Esophagus (tissue), 2 donors: Measurements from ENCODE around the gene SIAH3. TPM values are rescaled to one million over a fixed set of nuclear protein-coding genes. Genes with fewer than 3 reads are reported as not detected.

Experiments
- H3K27ac ChIP-seq, 2 donors: one replicate each; pipeline ENCODE4 v1.5.1; 2013; ENCODE audit warnings: low read depth in 2 of 2, mild to moderate bottlenecking in 2 of 2, inconsistent platforms in 1 of 2, low read length in 1 of 2, moderate library complexity in 1 of 2
- H3K27me3 ChIP-seq, 2 donors: one replicate each; pipeline ENCODE4 v1.6.1; 2013; ENCODE audit warnings: low read length in 2 of 2, control low read depth in 1 of 2, mild to moderate bottlenecking in 1 of 2; ENCODE audit not compliant: insufficient read depth in 2 of 2, control insufficient read depth in 1 of 2
- H3K36me3 ChIP-seq, 2 donors: one replicate each; pipeline ENCODE4 v1.6.1; 2013; ENCODE audit warnings: low read length in 1 of 2; ENCODE audit not compliant: control insufficient read depth in 2 of 2, insufficient read depth in 2 of 2
- H3K4me1 ChIP-seq, 2 donors: one replicate each; pipeline ENCODE4 v1.6.1; 2013; ENCODE audit warnings: low read length in 1 of 2; ENCODE audit not compliant: control insufficient read depth in 2 of 2, insufficient read depth in 2 of 2
- H3K4me3 ChIP-seq, 2 donors: one replicate each; pipeline ENCODE4 v1.5.1; 2013; ENCODE audit warnings: low read length in 2 of 2, mild to moderate bottlenecking in 2 of 2, low read depth in 1 of 2, moderate library complexity in 1 of 2
- H3K9me3 ChIP-seq, 2 donors: one replicate each; pipeline ENCODE4 v1.6.1; 2013; ENCODE audit warnings: mild to moderate bottlenecking in 2 of 2, low read depth in 1 of 2, low read length in 1 of 2, moderate library complexity in 1 of 2; ENCODE audit not compliant: control insufficient read depth in 2 of 2, insufficient read depth in 1 of 2
- WGBS, 2 donors: extraction: QIAGEN DNeasy Blood & Tissue Kit; methylation state at CpG; one replicate each; pipeline ENCODE4 v1.1.7; 2013; 5-methylcytosine and 5-hydroxymethylcytosine counted together
- polyA plus RNA-seq, 2 donors: library from polyadenylated mRNA; stranded (reverse); fragments of 200-250 nt; gene quantifications; one replicate each; pipeline ENCODE4 v1.2.3, GENCODE V29; 2013
- donor health status: healthy with polysubstance abuse.
- donor health status: Bipolar disorder and iron deficiency.

Gene SIAH3
- polyA plus RNA-seq, 2 donors, result 0.01 to 0.02 TPM

DNA sequence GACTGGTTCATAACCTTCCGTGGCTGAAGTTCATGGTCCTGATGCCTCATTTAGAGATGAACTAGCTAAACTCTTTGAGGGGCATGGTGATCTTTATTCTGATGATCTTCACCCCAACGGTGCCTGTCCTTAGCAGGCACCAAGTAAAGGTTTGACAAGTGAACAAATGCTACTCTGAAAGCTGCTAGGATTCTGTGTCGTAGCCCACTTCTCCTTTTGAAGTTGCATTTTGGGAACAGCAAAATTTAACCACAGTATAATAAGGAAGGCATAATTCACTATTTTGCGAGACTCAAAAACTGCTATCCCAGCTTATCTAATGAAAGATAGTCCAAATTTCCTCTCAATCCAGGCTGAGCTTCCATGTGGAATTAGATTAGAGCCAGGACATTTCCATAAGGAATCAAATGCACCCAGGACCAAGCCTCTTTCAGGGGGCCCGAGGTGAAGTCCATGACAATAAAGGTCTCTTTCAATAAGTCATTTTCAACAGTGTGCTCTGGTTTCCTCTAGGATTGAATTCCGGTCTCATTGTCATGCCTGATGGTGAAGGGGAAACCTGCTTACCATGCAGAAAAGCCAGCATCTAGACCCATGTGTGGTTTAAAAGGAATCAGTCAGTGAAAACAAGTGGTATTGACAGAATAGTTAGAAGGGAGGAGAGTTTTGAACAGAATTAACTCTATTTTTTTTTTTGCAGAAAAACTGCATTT, 23.1 kb downstream of the SIAH3 start:
- 82 to 86% methylated on average over 6 of the region's 6 CpGs for WGBS, 2 donors
- Histone ChIP-seq H3K4me3 (no peak overlapping the region), H3K9me3 (no peaks in the 10 kb centered on the region), H3K36me3 (no peaks in the 10 kb centered on the region), H3K27ac (no peak overlapping the region), H3K27me3 (no peaks in the 10 kb centered on the region), H3K4me1 (peaks cover 2 to 6% of the 10 kb centered on the region in 2 donors)

GRCh38 chr13:45827318-45827717, 24.2 kb downstream of the SIAH3 start:
- H3K4me1 ChIP-seq, result peaks cover 0 to 2% of the 10 kb centered on the region in 2 donors
- no peaks in the 10 kb centered on the region for H3K9me3 ChIP-seq
- H3K36me3 ChIP-seq, result no peaks in the 10 kb centered on the region
- no peak overlapping the region for H3K27ac ChIP-seq
- H3K27me3 ChIP-seq, result no peaks in the 10 kb centered on the region
- no peak overlapping the region for H3K4me3 ChIP-seq

DNA sequence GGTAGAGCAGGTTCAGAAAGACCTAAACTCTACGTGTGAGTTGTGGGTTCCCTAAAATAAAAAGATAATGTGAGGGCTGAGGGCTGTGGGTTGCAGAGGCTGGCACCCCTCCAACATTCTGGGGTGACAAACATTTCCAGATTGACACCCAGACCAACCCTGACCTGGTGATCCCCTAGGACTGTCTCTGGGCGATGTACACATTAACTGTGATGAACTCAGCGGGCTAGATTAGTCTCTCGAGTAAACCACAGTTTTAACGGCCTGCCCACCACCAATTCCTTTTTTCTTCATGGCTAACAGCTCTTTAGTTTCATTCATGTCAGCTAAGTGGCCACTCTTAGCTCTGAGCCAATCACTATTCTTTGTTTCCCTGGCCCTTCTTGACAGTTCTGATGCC, 24.8 kb downstream of the SIAH3 start:
- WGBS, 2 donors, result 73 to 78% methylated on average over 5 of the region's 5 CpGs
- H3K27me3 ChIP-seq, result no peaks in the 10 kb centered on the region
- H3K27ac ChIP-seq, result no peak overlapping the region
- H3K4me3 ChIP-seq, result no peak overlapping the region
- peaks cover 0 to 2% of the 10 kb centered on the region in 2 donors for H3K4me1 ChIP-seq
- no peaks in the 10 kb centered on the region for H3K9me3 ChIP-seq
- H3K36me3 ChIP-seq, result no peaks in the 10 kb centered on the region

GRCh38 chr13:45825387-45825650, 26.2 kb downstream of the SIAH3 start:
- Histone ChIP-seq H3K36me3 (no peaks in the 10 kb centered on the region), H3K4me3 (no peak overlapping the region), H3K4me1 (peaks cover 0 to 2% of the 10 kb centered on the region in 2 donors), H3K27ac (no peak overlapping the region), H3K9me3 (no peaks in the 10 kb centered on the region), H3K27me3 (no peaks in the 10 kb centered on the region)
- WGBS, 2 donors, result 88% methylated on average over 4 of the region's 4 CpGs

- H3K27ac ChIP-seq, result no peak overlapping the region
- H3K4me1 ChIP-seq, result peaks cover 0 to 2% of the 10 kb centered on the region in 2 donors
- no peaks in the 10 kb centered on the region for H3K9me3 ChIP-seq
- H3K27me3 ChIP-seq, result no peaks in the 10 kb centered on the region
- H3K36me3 ChIP-seq, result no peaks in the 10 kb centered on the region
- H3K4me3 ChIP-seq, result no peak overlapping the region
Measured at GRCh38 chr13:45823583-45823982, 28.0 kb downstream of the SIAH3 start.

DNA sequence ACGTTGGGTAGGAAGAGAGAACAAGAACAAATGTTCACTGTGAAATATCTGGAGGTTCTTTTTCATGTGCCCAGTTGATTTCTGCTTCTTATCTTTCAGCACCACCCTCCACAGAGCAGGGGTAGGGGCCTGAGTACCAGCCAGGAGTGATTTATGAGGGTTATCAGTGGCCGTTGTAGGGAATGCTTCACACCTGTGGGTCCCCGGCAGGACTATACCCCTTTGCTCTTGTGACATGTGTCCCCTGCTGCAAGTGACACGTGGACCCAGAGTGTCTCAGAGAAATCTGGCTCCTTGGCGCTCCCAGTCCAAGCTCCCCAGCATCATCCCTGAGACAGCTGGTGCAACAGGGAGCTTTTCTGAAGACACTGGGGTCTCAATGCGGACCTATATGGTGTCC, 29.7 kb downstream of the SIAH3 start:
- Histone ChIP-seq H3K9me3 (no peaks in the 10 kb centered on the region), H3K27ac (no peak overlapping the region), H3K27me3 (no peaks in the 10 kb centered on the region), H3K36me3 (no peaks in the 10 kb centered on the region), H3K4me1 (peaks cover 0 to 2% of the 10 kb centered on the region in 2 donors), H3K4me3 (no peak overlapping the region)
- 77 to 83% methylated on average over 6 of the region's 6 CpGs for WGBS, 2 donors

- H3K27ac ChIP-seq, result no peak overlapping the region
- 93% methylated on average over 18 of the region's 18 CpGs for WGBS, 2 donors
- H3K27me3 ChIP-seq, result no peaks in the 10 kb centered on the region
- no peak overlapping the region for H3K4me3 ChIP-seq
- no peaks in the 10 kb centered on the region for H3K9me3 ChIP-seq
- H3K36me3 ChIP-seq, result no peaks in the 10 kb centered on the region
- no peaks in the 10 kb centered on the region for H3K4me1 ChIP-seq
Measured at GRCh38 chr13:45820106-45820838, 31.3 kb downstream of the SIAH3 start.

GRCh38 chr13:45817833-45818232, 33.7 kb downstream of the SIAH3 start:
- 66 to 70% methylated on average over 2 of the region's 2 CpGs for WGBS, 2 donors
- Histone ChIP-seq H3K9me3 (no peaks in the 10 kb centered on the region), H3K4me1 (no peaks in the 10 kb centered on the region), H3K27me3 (no peaks in the 10 kb centered on the region), H3K4me3 (no peak overlapping the region), H3K36me3 (no peaks in the 10 kb centered on the region), H3K27ac (no peak overlapping the region)

DNA sequence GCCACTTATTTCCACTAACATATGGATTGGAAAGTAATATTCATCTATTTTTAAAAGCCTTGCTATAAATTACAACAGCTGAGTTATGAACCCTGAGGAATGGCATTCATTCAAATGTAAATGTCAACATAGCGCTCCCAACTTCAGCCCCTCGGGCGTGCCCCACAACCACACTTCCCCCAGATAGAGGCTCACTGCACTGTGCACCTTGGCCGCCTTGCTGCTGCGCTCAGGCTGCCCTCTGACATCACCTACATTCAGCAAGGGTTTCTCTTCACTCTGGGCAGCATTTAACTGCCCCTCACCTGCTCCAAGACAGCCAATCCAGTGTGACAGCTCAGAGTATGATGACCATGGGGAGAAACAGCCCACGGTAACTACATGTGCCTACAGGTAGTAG, 35.1 kb downstream of the SIAH3 start:
- H3K27me3 ChIP-seq, result no peaks in the 10 kb centered on the region
- 78 to 84% methylated on average over 6 of the region's 6 CpGs for WGBS, 2 donors

More for the DNA sequence above, 35.1 kb downstream of the SIAH3 start:
- Histone ChIP-seq H3K9me3 (no peaks in the 10 kb centered on the region), H3K4me1 (no peaks in the 10 kb centered on the region), H3K4me3 (no peak overlapping the region), H3K27ac (no peak overlapping the region), H3K36me3 (no peaks in the 10 kb centered on the region)
